ENCODE data around the gene FGR. TPM values are rescaled to one million over a fixed set of nuclear protein-coding genes. Genes with fewer than 3 reads are reported as not detected.

The FGR gene
- total and polyA plus RNA-seq, 11 donors = 1.1 to 25.9 (median 3.3) TPM

DNA sequence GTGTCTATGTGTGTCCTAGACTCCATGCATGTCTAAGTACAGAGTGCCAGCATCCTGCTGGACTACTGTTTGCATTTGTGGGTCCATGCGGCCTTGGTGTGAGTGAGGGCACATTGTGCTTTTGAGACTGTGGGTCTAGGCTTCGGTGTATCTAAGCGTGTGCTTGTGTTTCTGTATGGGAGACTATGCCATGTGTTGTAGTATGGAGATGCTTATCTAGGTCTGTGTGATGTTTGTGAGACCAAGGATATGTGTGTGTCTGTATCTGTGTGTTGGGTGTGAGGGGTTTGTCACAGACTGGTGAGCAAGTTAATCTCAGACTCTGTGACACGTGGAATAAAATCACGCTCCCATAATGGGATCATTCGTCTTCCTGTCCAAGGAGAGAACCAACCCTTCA lies 45.5 kb downstream of the FGR start:
- Histone ChIP-seq H3K9me3 (no peaks in the 10 kb centered on the region), H3K4me3 (no peak overlapping the region), H3K4me1 (peaks cover 25 to 98% (median 71%) of the 10 kb centered on the region in 12 donors), H3K27me3 (no peaks in the 10 kb centered on the region), H3K36me3 (peaks cover 0 to 9% (median 0%) of the 10 kb centered on the region in 9 donors), H3K27ac (peak overlapping the region; percentile 16 to 99 (median 73))
- ATAC-seq (no peak), DNase-seq (no peak)
- TF ChIP-seq, protein P1, sequence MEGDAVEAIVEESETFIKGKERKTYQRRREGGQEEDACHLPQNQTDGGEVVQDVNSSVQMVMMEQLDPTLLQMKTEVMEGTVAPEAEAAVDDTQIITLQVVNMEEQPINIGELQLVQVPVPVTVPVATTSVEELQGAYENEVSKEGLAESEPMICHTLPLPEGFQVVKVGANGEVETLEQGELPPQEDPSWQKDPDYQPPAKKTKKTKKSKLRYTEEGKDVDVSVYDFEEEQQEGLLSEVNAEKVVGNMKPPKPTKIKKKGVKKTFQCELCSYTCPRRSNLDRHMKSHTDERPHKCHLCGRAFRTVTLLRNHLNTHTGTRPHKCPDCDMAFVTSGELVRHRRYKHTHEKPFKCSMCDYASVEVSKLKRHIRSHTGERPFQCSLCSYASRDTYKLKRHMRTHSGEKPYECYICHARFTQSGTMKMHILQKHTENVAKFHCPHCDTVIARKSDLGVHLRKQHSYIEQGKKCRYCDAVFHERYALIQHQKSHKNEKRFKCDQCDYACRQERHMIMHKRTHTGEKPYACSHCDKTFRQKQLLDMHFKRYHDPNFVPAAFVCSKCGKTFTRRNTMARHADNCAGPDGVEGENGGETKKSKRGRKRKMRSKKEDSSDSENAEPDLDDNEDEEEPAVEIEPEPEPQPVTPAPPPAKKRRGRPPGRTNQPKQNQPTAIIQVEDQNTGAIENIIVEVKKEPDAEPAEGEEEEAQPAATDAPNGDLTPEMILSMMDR (IDR thresholded peaks at IDR 0.05) = no peak
- no peak for TF ChIP-seq POLR2A (IDR thresholded peaks at IDR 0.05)
- intact Hi-C loops (cut with DNase I) = no loop called here
- WGBS, 4 donors = 45 to 49% (median 47%) methylated on average over 6 of the region's 6 CpGs

DNA sequence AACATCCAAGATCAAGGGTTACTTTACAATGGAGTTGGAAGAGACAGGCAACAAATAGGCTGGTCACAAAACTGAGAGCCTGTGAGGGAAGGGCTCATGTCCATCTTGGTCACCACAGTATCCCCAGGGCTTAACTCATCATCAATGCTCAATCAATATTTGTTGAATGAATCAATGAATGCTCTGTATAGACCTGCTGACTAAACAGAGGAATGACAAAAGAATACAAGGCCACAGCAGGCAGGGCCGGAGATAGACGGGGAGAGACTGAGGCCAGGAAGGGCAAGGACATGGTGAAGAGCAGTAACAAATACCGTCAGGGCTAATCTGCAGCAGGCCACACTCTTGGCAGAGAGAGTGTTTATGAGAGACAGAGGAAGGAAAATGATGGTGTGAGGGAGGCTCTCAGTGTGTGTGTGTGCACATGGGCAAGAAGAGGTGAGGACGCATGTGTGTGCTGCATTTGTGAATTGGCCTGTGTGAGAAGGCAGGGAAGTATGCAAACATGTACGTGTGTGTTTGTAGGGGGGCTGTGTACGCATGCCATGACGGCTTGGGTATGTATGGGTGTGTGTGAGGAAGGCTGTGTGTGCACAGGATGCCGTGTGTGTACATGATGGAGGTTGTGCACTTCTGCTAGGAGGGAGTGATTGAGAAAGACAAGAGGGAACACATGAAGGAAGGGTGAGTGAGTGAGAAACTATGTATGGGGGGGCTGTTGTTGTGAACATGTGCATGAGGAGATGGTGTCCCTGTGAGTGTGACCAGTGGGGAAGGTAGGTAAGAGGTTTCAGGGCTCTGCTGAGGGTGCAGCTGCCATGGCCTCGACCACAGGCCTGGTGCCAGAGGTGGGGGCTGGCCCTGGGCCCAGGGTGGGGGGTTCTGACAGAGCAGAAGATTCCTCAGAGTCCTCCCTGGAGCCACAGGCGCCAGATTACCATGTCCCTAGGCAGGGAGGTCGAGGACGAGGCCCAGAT lies 46.4 kb downstream of the FGR start:
- no peak for TF ChIP-seq POLR2A (IDR thresholded peaks at IDR 0.05)
- TF ChIP-seq, protein P1 (IDR thresholded peaks at IDR 0.05) = no peak
- Histone ChIP-seq H3K36me3 (peaks cover 0 to 9% (median 0%) of the 10 kb centered on the region in 9 donors), H3K27ac (peak overlapping the region in 11 of 12 donors; percentile 65 to 99 (median 74)), H3K4me1 (peaks cover 25 to 98% (median 67%) of the 10 kb centered on the region in 12 donors), H3K9me3 (no peaks in the 10 kb centered on the region), H3K4me3 (no peak overlapping the region), H3K27me3 (no peaks in the 10 kb centered on the region)
- 33 to 40% (median 37%) methylated on average over 12 of the region's 12 CpGs for WGBS, 4 donors
- DNase-seq (peak in 1 of 5 donors; percentile 57), ATAC-seq (peak; percentile 55 to 82 (median 70))
- intact Hi-C loops (cut with DNase I) = no loop called here

GRCh38 chr1:27585684-27586083 lies 49.3 kb downstream of the FGR start:
- no peak overlapping the region for H3K4me3 ChIP-seq
- peaks cover 0 to 11% (median 2%) of the 10 kb centered on the region in 9 donors for H3K36me3 ChIP-seq
- H3K27me3 ChIP-seq = no peaks in the 10 kb centered on the region
- TF ChIP-seq POLR2A (IDR thresholded peaks at IDR 0.05) = no peak
- TF ChIP-seq, protein P1 (IDR thresholded peaks at IDR 0.05) = no peak
- no peak for DNase-seq
- H3K27ac ChIP-seq = peak overlapping the region in 2 of 12 donors; percentile 86 to 99
- WGBS, 4 donors = 57 to 65% (median 63%) methylated on average over 3 of the region's 3 CpGs
- intact Hi-C loops (cut with DNase I) = no loop called here
- peaks cover 10 to 98% (median 60%) of the 10 kb centered on the region in 12 donors for H3K4me1 ChIP-seq
- H3K9me3 ChIP-seq = no peaks in the 10 kb centered on the region
- no peak for ATAC-seq

GRCh38 chr1:27584453-27584852 lies 50.5 kb downstream of the FGR start:
- no peak for TF ChIP-seq POLR2A (IDR thresholded peaks at IDR 0.05)
- TF ChIP-seq, protein P1 (IDR thresholded peaks at IDR 0.05) = no peak
- intact Hi-C loops (cut with DNase I) = no loop called here
- DNase-seq (no peak), ATAC-seq (no peak)
- Histone ChIP-seq H3K27me3 (no peaks in the 10 kb centered on the region), H3K36me3 (peaks cover 0 to 11% (median 2%) of the 10 kb centered on the region in 9 donors), H3K9me3 (no peaks in the 10 kb centered on the region), H3K4me3 (no peak overlapping the region), H3K4me1 (peaks cover 0 to 98% (median 53%) of the 10 kb centered on the region in 12 donors), H3K27ac (peak overlapping the region in 2 of 12 donors; percentile 7 to 16)
- 89 to 92% (median 91%) methylated on average over 2 to 3 of the region's 3 CpGs for WGBS, 4 donors

Measured in heart left ventricle (tissue), 16 donors.